Endothelial cell (in vitro differentiated cells): ENCODE data around the gene TMEM52. TPM values are rescaled to one million over a fixed set of nuclear protein-coding genes. Genes with fewer than 3 reads are reported as not detected.

Source experiments
- DNase-seq: peaks from one replicate; pipeline ENCODE4 v3.0.0; 2021; ENCODE audit warnings: low spot score
- H3K27ac Mint-ChIP-seq: one replicate; pipeline ENCODE4 v1.8.0; 2021; ENCODE audit warnings: mixed read lengths, inconsistent platforms; ENCODE audit not compliant: unreplicated experiment
- H3K27me3 Mint-ChIP-seq: one replicate; pipeline ENCODE4 v1.8.0; 2021; ENCODE audit warnings: mild to moderate bottlenecking, moderate library complexity, mixed read lengths, inconsistent platforms; ENCODE audit not compliant: unreplicated experiment
- H3K36me3 Mint-ChIP-seq: one replicate; pipeline ENCODE4 v1.8.0; 2021; ENCODE audit warnings: mild to moderate bottlenecking, low read depth, mixed read lengths, inconsistent platforms; ENCODE audit not compliant: unreplicated experiment
- H3K4me1 Mint-ChIP-seq: one replicate; pipeline ENCODE4 v1.8.0; 2021; ENCODE audit warnings: mild to moderate bottlenecking, mixed read lengths, inconsistent platforms; ENCODE audit not compliant: unreplicated experiment
- H3K4me3 Mint-ChIP-seq: one replicate; pipeline ENCODE4 v1.8.0; 2021; ENCODE audit warnings: mild to moderate bottlenecking, mixed read lengths, inconsistent platforms; ENCODE audit not compliant: unreplicated experiment
- H3K9me3 Mint-ChIP-seq: one replicate; pipeline ENCODE4 v1.8.0; 2021; ENCODE audit warnings: mixed read lengths, inconsistent platforms; ENCODE audit not compliant: unreplicated experiment
- CTCF ChIP-seq: fragments of 200-600 bp; sonication (generic); IDR thresholded peaks from one replicate; pipeline ENCODE4 v1.5.0; 2021; ENCODE audit warnings: antibody characterized with exemption; ENCODE audit not compliant: unreplicated experiment
- total RNA-seq: library from RNA; stranded (reverse); fragmentation: NEBNext Ultra II Directional; extraction: Animal tissue kit (Norgen Biotek cat#: 25700); gene quantifications from one replicate; pipeline ENCODE4 v1.2.1, GENCODE V29; 2021; ENCODE audit not compliant: unreplicated experiment

The TMEM52 gene
- total RNA-seq, 1 donor from 2014 or later, result 0.92 TPM

GRCh38 chr1:1959459-1959839, 40.4 kb upstream of the TMEM52 start:
- peaks cover 2% of the 10 kb centered on the region for H3K4me1 Mint-ChIP-seq
- no peak for TF ChIP-seq CTCF
- H3K9me3 Mint-ChIP-seq, result no peaks in the 10 kb centered on the region
- DNase-seq, result no peak
- H3K36me3 Mint-ChIP-seq, result no peaks in the 10 kb centered on the region
- H3K4me3 Mint-ChIP-seq, result no peak overlapping the region
- no peak overlapping the region for H3K27ac Mint-ChIP-seq
- peaks cover 2% of the 10 kb centered on the region for H3K27me3 Mint-ChIP-seq

- no peak for TF ChIP-seq CTCF
- Mint-ChIP-seq H3K36me3 (no peaks in the 10 kb centered on the region), H3K4me3 (no peak overlapping the region), H3K9me3 (no peaks in the 10 kb centered on the region), H3K4me1 (peaks cover 2% of the 10 kb centered on the region), H3K27ac (no peak overlapping the region), H3K27me3 (peaks cover 4% of the 10 kb centered on the region)
- no peak for DNase-seq
These were observed 39.0 kb upstream of the TMEM52 start for GRCh38 chr1:1958071-1958541.

- no peak for TF ChIP-seq CTCF
- Mint-ChIP-seq H3K27me3 (peaks cover 4% of the 10 kb centered on the region), H3K4me3 (no peak overlapping the region), H3K4me1 (peaks cover 2% of the 10 kb centered on the region), H3K36me3 (no peaks in the 10 kb centered on the region), H3K9me3 (no peaks in the 10 kb centered on the region), H3K27ac (no peak overlapping the region)
- no peak for DNase-seq
These were observed 38.5 kb upstream of the TMEM52 start for GRCh38 chr1:1957533-1957961.

GRCh38 chr1:1956586-1957532, 37.8 kb upstream of the TMEM52 start:
- H3K4me1 Mint-ChIP-seq, result peaks cover 2% of the 10 kb centered on the region
- H3K4me3 Mint-ChIP-seq, result no peak overlapping the region
- H3K27me3 Mint-ChIP-seq, result peaks cover 4% of the 10 kb centered on the region
- no peak for TF ChIP-seq CTCF
- no peak overlapping the region for H3K27ac Mint-ChIP-seq
- no peaks in the 10 kb centered on the region for H3K36me3 Mint-ChIP-seq
- no peak for DNase-seq
- no peaks in the 10 kb centered on the region for H3K9me3 Mint-ChIP-seq

- TF ChIP-seq CTCF, result no peak
- Mint-ChIP-seq H3K4me3 (no peak overlapping the region), H3K27ac (no peak overlapping the region)
These were observed 37.0 kb upstream of the TMEM52 start for GRCh38 chr1:1956101-1956500.

More at GRCh38 chr1:1956101-1956500, 37.0 kb upstream of the TMEM52 start:
- H3K9me3 Mint-ChIP-seq, result no peaks in the 10 kb centered on the region
- DNase-seq, result no peak
- peaks cover 2% of the 10 kb centered on the region for H3K4me1 Mint-ChIP-seq
- peaks cover 4% of the 10 kb centered on the region for H3K27me3 Mint-ChIP-seq
- no peaks in the 10 kb centered on the region for H3K36me3 Mint-ChIP-seq
